ENCODE measurements around the gene SOAT2. TPM values are rescaled to one million over a fixed set of nuclear protein-coding genes. Genes with fewer than 3 reads are reported as not detected.

The SOAT2 gene
- total RNA-seq, 2 experiments from 2014 or later, result 1.1 to 1.5 TPM

- Mint-ChIP-seq H3K27ac (no peak overlapping the region), H3K27me3 (no peaks in the 10 kb centered on the region), H3K9me3 (no peaks in the 10 kb centered on the region), H3K4me1 (ENCODE audit: low read depth) (peaks cover 8% of the 10 kb centered on the region), H3K4me3 (no peak overlapping the region), H3K36me3 (peaks cover 17% of the 10 kb centered on the region)
- ChIA-PET CTCF (interaction anchor here (0.9 to 11.6 kb wide), 10 partner anchors 10 to 228 kb away, joined by 4 to 348 read pairs (median 18); partner anchors contain the start of genes IGFBP6, PFDN5, SOAT2 and SPRYD3), POLR2A (interaction anchor here (4.0 kb wide), 1 partner anchor 31 kb away, joined by 30 read pairs; the partner anchor contains the start of gene IGFBP6)
- intact Hi-C loops (cut with micrococcal nuclease), result no loop called here
- DNase-seq, result no peak
Measured at GRCh38 chr12:53067074-53067992, 36.0 kb upstream of the SOAT2 start.

GRCh38 chr12:53067993-53068770 lies 35.1 kb upstream of the SOAT2 start:
- DNase-seq, result no peak
- H3K4me3 Mint-ChIP-seq, result no peak overlapping the region
- no peaks in the 10 kb centered on the region for H3K27me3 Mint-ChIP-seq
- H3K36me3 Mint-ChIP-seq, result peaks cover 24% of the 10 kb centered on the region
- H3K4me1 Mint-ChIP-seq (ENCODE audit: low read depth), result peaks cover 8% of the 10 kb centered on the region
- H3K9me3 Mint-ChIP-seq, result no peaks in the 10 kb centered on the region
- H3K27ac Mint-ChIP-seq, result no peak overlapping the region
- ChIA-PET CTCF (interaction anchor here (5.9 to 11.6 kb wide), 2 partner anchors 10 to 33 kb away, joined by 122 to 348 read pairs; partner anchors contain the start of genes IGFBP6, SOAT2 and SPRYD3), POLR2A (interaction anchor here (2.0 to 4.0 kb wide), 2 partner anchors 11 to 30 kb away, joined by 5 to 30 read pairs; partner anchors contain the start of gene IGFBP6)
- intact Hi-C loops (cut with micrococcal nuclease), result no loop called here

GRCh38 chr12:53068811-53069585 lies 34.3 kb upstream of the SOAT2 start:
- no peaks in the 10 kb centered on the region for H3K9me3 Mint-ChIP-seq
- H3K27ac Mint-ChIP-seq, result no peak overlapping the region
- CTCF ChIA-PET, result interaction anchor here (5.9 to 11.6 kb wide), 2 partner anchors 9 to 32 kb away, joined by 122 to 348 read pairs; partner anchors contain the start of genes IGFBP6, SOAT2 and SPRYD3
- no peak overlapping the region for H3K4me3 Mint-ChIP-seq
- H3K27me3 Mint-ChIP-seq, result no peaks in the 10 kb centered on the region
- peaks cover 8% of the 10 kb centered on the region for H3K4me1 Mint-ChIP-seq (ENCODE audit: low read depth)
- POLR2A ChIA-PET, result interaction anchor here (2.0 kb wide), 1 partner anchor 10 kb away, joined by 5 read pairs; no protein-coding TSS in a partner anchor
- DNase-seq, result no peak
- intact Hi-C loops (cut with micrococcal nuclease), result no loop called here
- peaks cover 24% of the 10 kb centered on the region for H3K36me3 Mint-ChIP-seq

- POLR2A ChIA-PET, result interaction anchor here (2.0 kb wide), 1 partner anchor 9 kb away, joined by 5 read pairs; no protein-coding TSS in a partner anchor
- CTCF ChIA-PET, result interaction anchor here (1.6 to 11.6 kb wide), 2 partner anchors 31 to 275 kb away, joined by 4 to 348 read pairs; partner anchors contain the start of genes IGFBP6 and SOAT2
- H3K27ac Mint-ChIP-seq, result no peak overlapping the region
- H3K36me3 Mint-ChIP-seq, result peaks cover 25% of the 10 kb centered on the region
- DNase-seq, result no peak
- no peak overlapping the region for H3K4me3 Mint-ChIP-seq
- intact Hi-C loops (cut with micrococcal nuclease), result no loop called here
- H3K27me3 Mint-ChIP-seq, result no peaks in the 10 kb centered on the region
- H3K9me3 Mint-ChIP-seq, result no peaks in the 10 kb centered on the region
- H3K4me1 Mint-ChIP-seq (ENCODE audit: low read depth), result peaks cover 10% of the 10 kb centered on the region
Measured at GRCh38 chr12:53069621-53070410, 33.5 kb upstream of the SOAT2 start.

GRCh38 chr12:53070877-53071492 lies 32.3 kb upstream of the SOAT2 start:
- CTCF ChIA-PET, result interaction anchor here (1.2 to 11.6 kb wide), 5 partner anchors 15 to 274 kb away, joined by 3 to 348 read pairs (median 4); partner anchors contain the start of genes IGFBP6 and SOAT2
- Mint-ChIP-seq H3K27me3 (no peaks in the 10 kb centered on the region), H3K4me3 (no peak overlapping the region), H3K9me3 (no peaks in the 10 kb centered on the region), H3K27ac (no peak overlapping the region), H3K4me1 (ENCODE audit: low read depth) (peaks cover 9% of the 10 kb centered on the region), H3K36me3 (peaks cover 19% of the 10 kb centered on the region)
- intact Hi-C loops (cut with micrococcal nuclease), result no loop called here
- no peak for DNase-seq
- POLR2A ChIA-PET, result no interaction called here

GRCh38 chr12:53071591-53072551 lies 31.4 kb upstream of the SOAT2 start:
- Mint-ChIP-seq H3K9me3 (no peaks in the 10 kb centered on the region), H3K36me3 (peaks cover 23% of the 10 kb centered on the region), H3K27ac (no peak overlapping the region), H3K4me3 (no peak overlapping the region), H3K4me1 (ENCODE audit: low read depth) (peaks cover 5% of the 10 kb centered on the region), H3K27me3 (no peaks in the 10 kb centered on the region)
- DNase-seq, result no peak
- ChIA-PET CTCF (interaction anchor here (1.2 to 11.6 kb wide), 6 partner anchors 10 to 273 kb away, joined by 3 to 348 read pairs (median 4); partner anchors contain the start of genes IGFBP6 and SOAT2), POLR2A (no interaction called here)
- intact Hi-C loops (cut with micrococcal nuclease), result no loop called here

GRCh38 chr12:53073881-53074280 lies 29.4 kb upstream of the SOAT2 start:
- Mint-ChIP-seq H3K27me3 (no peaks in the 10 kb centered on the region), H3K9me3 (no peaks in the 10 kb centered on the region), H3K4me1 (ENCODE audit: low read depth) (peaks cover 18% of the 10 kb centered on the region), H3K27ac (no peak overlapping the region), H3K36me3 (peaks cover 27% of the 10 kb centered on the region), H3K4me3 (no peak overlapping the region)
- POLR2A ChIA-PET, result no interaction called here
- no peak for DNase-seq
- intact Hi-C loops (cut with micrococcal nuclease), result no loop called here
- CTCF ChIA-PET, result interaction anchor here (0.7 to 10.2 kb wide), 3 partner anchors 8 to 1190 kb away, joined by 4 to 122 read pairs (median 8); partner anchors contain the start of gene IGFBP6

GRCh38 chr12:53074283-53074998 lies 28.8 kb upstream of the SOAT2 start:
- no peaks in the 10 kb centered on the region for H3K9me3 Mint-ChIP-seq
- peaks cover 18% of the 10 kb centered on the region for H3K4me1 Mint-ChIP-seq (ENCODE audit: low read depth)
- no peak for DNase-seq
- ChIA-PET POLR2A (no interaction called here), CTCF (interaction anchor here (2.2 to 10.2 kb wide), 2 partner anchors 8 to 24 kb away, joined by 8 to 122 read pairs; partner anchors contain the start of gene IGFBP6)
- no peak overlapping the region for H3K27ac Mint-ChIP-seq
- no peak overlapping the region for H3K4me3 Mint-ChIP-seq
- H3K27me3 Mint-ChIP-seq, result no peaks in the 10 kb centered on the region
- peaks cover 27% of the 10 kb centered on the region for H3K36me3 Mint-ChIP-seq
- intact Hi-C loops (cut with micrococcal nuclease), result no loop called here

GRCh38 chr12:53074999-53075370 lies 28.3 kb upstream of the SOAT2 start:
- Mint-ChIP-seq H3K27ac (no peak overlapping the region), H3K4me1 (ENCODE audit: low read depth) (peaks cover 21% of the 10 kb centered on the region), H3K4me3 (no peak overlapping the region), H3K27me3 (no peaks in the 10 kb centered on the region), H3K9me3 (no peaks in the 10 kb centered on the region), H3K36me3 (peaks cover 27% of the 10 kb centered on the region)
- no peak for DNase-seq
- POLR2A ChIA-PET, result interaction anchor here (1.3 kb wide), 1 partner anchor 12 kb away, joined by 4 read pairs; no protein-coding TSS in a partner anchor
- CTCF ChIA-PET, result interaction anchor here (1.3 to 10.2 kb wide), 2 partner anchors 9 to 23 kb away, joined by 10 to 122 read pairs; no protein-coding TSS in a partner anchor
- intact Hi-C loops (cut with micrococcal nuclease), result loop anchor here (5.0 kb wide), 1 partner anchor 127 kb away; no protein-coding TSS in a partner anchor
